ENCODE data around the gene FIGN.

- TF ChIP-seq CTCF (IDR thresholded peaks at IDR 0.05; ENCODE audit: low read length) (no peak), EZH2 (IDR thresholded peaks at IDR 0.05; ENCODE audit: borderline replicate concordance, low read length) (no peak)
Observed at GRCh38 chr2:163612332-163612731, 123.5 kb downstream of the FIGN start.
